CD4-positive, alpha-beta T cell treated with Interleukin-1 beta for 1 hour (primary cell): ENCODE results near the gene KCNC1.

Experiments
- DNase-seq, 2 donors: peaks; one replicate each; pipeline ENCODE4 v3.0.0-alpha.2; 2020 to 2022

Gene KCNC1

DNA sequence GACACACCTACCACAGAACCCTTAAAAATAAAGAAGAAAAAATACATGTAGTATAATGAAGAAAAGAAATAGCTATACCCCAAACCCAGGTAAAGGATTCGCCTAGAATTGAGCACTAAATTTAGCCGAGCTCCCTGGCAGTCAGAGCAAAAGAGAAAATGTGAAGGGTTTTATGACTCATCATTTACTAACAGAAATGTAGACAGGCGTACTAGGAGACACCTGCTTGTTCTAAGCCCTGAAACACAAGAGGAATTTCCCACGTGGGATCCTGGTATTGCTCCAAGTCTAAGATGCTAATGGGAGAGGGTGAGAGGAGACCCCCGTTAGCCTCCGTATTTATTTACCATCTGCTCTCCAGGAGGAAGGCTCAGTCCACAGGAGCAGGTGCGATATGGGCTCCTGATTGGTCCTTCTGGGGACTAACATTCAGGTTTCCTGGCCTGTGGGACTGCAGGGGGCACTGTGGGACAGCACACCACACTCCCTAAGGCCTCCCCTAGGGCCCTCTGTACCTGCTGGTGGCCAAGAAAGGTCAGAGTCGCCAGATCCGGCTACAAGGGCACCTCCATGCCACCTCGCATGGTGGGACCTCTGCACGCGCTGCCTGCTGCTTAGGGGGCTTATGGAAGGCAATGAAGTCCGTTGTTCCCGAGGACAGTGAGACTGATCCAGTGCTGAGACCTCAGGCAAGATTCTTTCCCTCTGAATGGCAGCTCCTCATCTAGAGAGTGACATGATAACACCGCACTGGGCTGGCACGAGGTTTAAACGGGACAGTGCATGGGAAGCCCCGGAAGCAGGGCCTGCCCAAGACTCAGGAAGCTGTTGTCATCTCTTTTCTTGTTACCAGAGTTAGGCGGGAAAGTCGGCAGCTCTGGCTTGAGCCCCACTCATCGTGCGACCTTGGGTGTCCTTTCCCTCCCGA, 25.8 kb downstream of the KCNC1 start:
- DNase-seq, result peak in 1 of 2 donors; percentile 6

DNA sequence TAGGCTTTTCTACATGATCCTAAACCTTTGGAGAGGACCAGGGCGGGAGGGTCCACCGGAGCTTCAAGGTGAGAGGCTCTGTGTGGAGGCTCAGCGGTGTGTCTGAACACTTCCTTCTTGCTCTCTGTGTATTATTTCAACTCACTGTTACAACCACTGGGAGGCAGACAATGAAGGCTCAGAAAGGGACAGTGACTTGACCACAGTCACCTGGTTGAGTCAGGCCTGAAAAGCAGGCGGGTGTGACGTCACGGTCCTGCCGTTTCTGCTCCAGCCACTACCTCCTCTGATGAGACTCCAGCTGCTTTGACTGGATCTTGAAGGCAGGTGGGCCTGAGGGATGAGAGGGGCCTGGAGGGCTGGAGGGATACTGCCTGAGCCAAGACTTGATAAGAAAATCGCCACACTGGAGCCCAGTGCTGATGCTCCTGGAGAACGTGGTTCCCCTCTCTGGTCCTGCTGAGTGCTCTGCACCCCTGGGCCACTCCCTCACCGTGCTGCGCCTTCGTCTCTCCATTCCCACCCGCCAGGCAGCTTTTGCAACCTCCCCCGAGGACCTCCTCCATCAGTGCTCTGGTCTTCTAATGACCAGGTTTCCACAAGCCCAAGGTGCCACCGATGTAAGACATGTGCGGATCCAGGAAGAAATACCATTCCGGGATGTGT, 27.9 kb downstream of the KCNC1 start:
- DNase-seq, result no peak

DNA sequence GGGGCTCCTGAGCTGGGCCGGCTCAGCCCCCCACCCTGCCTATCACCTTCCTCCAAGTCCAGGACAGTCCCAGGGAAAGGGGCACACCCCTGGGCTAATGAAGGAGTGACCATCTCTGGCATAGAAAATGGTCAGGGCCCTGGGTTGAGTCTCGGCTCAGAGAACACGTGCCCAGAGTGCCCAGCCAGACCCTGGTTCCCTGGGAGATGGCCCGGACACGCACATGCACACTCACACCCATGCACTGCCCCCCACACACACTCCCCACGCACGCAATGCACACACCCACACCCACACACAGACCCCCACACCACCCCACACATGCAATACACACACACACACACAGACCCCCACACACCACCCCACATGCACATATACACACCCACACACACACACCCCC, 28.7 kb downstream of the KCNC1 start:
- DNase-seq, result no peak

DNA sequence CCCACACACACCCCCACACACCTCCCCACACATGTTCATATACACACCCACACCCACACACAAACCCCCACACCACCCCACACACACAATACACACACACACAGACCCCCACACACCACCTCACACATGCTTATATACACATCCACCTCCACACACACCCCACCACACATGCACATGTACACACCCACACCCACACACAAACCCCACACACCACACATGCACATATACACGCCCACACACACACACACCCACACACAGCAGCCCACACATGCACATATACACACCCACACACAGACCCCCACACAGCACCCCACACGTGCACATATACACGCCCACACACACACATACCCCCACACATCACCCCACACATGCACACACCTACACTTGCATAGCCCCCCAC, 29.1 kb downstream of the KCNC1 start:
- DNase-seq, result no peak

DNA sequence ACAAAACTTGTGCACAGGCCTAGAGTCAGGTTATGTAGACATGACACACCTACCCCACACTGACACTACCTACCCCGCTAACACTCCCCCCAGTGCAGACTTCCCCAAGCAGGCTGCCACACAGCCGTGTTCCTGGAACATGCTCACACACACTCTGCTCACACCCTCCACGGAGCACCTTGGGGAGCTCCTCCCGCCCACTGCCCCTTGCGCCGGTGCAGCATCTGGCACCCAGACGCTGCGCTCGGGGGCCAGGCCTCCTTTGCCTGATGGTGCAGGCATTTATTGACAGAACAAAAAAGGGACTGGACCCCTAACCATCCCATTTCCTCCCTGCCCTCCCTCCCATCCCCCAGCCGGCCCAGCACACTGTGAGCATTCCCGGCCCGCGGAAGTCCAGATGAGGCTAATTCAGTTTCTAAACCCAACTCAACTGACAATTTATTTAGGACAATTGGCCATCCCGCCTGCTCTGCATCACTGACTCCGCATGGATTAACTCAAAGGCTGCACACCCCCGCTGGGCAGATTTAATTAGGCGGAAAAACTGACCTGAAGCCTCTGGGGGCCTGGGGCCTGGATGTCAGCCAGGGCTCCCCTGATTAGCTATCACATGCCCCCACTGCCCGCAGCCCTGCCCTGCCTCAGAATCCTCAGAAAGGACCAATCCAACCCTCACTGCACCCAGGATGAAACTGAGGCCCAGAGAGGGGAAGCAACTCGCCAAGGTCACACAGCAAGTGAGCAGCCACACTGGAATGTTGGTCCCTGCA, 30.1 kb downstream of the KCNC1 start:
- DNase-seq, result no peak

GRCh38 chr11:17765356-17766072, 30.9 kb downstream of the KCNC1 start:
- DNase-seq, result no peak

GRCh38 chr11:17766073-17766359, 31.4 kb downstream of the KCNC1 start:
- no peak for DNase-seq

DNA sequence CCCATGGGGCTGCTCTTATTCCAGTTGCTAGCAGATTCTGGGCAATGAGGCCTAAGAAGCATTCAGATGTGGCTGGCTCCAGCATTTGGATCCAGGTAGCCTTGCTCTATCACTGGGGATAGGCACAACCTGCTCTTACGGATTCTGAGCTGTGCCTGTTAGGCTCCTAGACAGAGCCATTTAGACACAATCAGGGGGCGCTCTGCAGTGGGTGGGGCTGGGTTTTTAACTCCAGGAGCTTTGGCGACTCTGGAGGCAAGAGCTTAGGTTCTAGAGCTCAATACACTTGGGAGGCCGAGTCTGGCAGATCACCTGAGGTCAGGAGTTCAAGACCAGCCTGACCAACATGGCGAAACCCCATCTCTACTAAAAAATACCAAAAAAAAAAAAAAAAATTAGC, 32.0 kb downstream of the KCNC1 start:
- DNase-seq, result no peak

- DNase-seq, result no peak
Measured at GRCh38 chr11:17767301-17767885, 32.8 kb downstream of the KCNC1 start.

- DNase-seq, result no peak
Measured at GRCh38 chr11:17767914-17768313, 33.3 kb downstream of the KCNC1 start.

GRCh38 chr11:17768547-17768946, 34.0 kb downstream of the KCNC1 start:
- DNase-seq, result no peak

- no peak for DNase-seq
Measured at GRCh38 chr11:17769218-17769617, 34.6 kb downstream of the KCNC1 start.

- no peak for DNase-seq
Measured at GRCh38 chr11:17770048-17770652, 35.6 kb downstream of the KCNC1 start.

DNA sequence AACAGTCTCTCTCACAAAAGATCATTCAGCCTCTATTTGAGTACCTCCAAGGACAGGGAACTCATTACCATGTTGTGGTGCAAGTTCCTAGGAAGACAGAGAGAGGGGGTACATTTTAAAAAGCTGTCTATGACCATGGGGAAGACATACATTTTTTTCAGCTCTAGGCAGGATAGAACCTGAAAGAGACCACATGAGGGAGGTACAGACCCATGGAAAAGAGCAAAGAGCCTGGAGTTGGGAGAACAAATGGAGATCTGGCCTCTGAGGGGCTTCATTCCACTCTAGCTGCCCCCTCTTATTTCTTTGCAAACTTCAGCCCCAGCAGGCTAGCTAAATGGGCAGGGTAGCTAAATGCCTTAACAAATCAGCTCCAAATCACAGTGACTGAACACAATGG, 36.3 kb downstream of the KCNC1 start:
- no peak for DNase-seq

DNA sequence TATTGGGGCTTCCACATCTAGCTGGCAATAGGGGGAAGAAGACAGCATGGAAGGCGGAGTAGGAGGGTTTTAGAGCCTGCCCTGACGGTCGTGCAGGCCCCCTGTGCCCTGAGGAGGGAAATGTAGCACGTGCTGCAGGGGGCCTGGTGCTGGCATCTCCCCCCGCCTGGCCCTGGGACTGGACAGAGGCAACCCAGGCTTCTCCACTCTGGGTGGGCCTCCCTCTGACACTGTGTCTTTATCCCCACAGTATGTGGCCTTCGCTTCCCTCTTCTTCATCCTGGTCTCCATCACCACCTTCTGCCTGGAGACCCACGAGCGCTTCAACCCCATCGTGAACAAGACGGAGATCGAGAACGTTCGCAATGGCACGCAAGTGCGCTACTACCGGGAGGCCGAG, 36.8 kb downstream of the KCNC1 start:
- DNase-seq, result no peak

GRCh38 chr11:17771841-17772401, 37.3 kb downstream of the KCNC1 start:
- no peak for DNase-seq

- DNase-seq, result no peak
Measured at GRCh38 chr11:17772704-17773600, 38.4 kb downstream of the KCNC1 start.

DNA sequence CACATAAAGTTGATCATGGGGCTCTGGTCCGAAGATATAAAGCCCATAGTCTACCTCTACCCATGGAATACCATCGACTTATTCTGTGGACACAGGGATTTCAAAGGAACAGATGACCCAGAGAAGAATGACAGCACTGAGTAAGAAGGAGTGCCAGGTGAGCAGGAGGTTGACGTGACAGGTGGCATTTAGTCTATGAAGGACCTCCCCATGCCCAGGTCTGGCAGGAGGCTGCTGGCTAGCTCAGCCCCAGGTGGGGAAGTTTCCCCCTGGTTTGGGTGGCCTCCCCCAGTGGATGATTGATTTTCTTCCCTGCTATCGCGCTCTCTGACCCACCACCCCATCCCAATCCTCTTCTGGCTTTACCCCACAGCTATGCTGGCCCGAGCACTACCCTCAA, 39.1 kb downstream of the KCNC1 start:
- no peak for DNase-seq

GRCh38 chr11:17774232-17775034, 39.9 kb downstream of the KCNC1 start:
- DNase-seq, result no peak

DNA sequence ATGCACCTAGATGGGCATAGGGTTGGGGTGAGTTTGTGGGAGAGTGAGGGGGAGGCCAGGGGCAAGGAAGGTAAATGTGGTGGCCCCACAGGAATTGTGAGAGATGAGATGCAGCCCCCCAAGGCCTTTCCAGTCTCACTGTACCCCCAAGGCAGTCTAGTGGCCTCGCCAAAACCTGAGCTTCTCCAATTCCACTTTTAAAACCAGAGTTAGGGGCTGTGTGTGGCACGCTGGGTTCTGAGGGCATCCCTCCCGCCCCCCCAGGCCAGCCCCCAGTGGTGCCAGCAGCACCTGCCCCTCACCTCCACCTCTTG, 40.4 kb downstream of the KCNC1 start:
- DNase-seq, result no peak
